ENCODE results near the gene GOLGB1.

Gene GOLGB1

DNA sequence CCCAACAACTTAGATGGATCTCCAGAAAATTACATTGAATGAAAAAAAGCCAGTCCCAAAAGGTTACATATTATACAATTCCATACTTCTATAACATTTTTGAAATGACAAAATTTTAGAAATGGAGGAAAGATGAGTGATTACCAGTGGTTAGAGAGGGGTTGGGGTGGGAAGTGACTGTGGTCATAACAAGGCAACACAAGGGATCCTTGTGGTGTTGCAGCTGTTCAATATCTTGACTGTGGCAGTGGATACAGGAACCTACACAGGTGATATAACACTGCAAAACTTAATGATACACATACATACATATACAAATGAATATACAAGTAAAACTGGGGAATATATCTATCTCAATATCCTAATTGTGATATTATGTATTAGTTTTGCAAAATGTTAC is 9.6 kb downstream of the GOLGB1 start:
- TF ChIP-seq, protein P1, sequence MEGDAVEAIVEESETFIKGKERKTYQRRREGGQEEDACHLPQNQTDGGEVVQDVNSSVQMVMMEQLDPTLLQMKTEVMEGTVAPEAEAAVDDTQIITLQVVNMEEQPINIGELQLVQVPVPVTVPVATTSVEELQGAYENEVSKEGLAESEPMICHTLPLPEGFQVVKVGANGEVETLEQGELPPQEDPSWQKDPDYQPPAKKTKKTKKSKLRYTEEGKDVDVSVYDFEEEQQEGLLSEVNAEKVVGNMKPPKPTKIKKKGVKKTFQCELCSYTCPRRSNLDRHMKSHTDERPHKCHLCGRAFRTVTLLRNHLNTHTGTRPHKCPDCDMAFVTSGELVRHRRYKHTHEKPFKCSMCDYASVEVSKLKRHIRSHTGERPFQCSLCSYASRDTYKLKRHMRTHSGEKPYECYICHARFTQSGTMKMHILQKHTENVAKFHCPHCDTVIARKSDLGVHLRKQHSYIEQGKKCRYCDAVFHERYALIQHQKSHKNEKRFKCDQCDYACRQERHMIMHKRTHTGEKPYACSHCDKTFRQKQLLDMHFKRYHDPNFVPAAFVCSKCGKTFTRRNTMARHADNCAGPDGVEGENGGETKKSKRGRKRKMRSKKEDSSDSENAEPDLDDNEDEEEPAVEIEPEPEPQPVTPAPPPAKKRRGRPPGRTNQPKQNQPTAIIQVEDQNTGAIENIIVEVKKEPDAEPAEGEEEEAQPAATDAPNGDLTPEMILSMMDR (IDR thresholded peaks at IDR 0.05; ENCODE audit: extremely low read depth, insufficient read depth, missing control alignments), result no peak
- in situ Hi-C loops (cut with MboI; ENCODE audit: low pct_unique_long_range_greater_than_20kb, low sequenced_read_pairs, unreplicated experiment), result no loop called here
- DNase-seq (ENCODE audit: low spot score), result no peak

DNA sequence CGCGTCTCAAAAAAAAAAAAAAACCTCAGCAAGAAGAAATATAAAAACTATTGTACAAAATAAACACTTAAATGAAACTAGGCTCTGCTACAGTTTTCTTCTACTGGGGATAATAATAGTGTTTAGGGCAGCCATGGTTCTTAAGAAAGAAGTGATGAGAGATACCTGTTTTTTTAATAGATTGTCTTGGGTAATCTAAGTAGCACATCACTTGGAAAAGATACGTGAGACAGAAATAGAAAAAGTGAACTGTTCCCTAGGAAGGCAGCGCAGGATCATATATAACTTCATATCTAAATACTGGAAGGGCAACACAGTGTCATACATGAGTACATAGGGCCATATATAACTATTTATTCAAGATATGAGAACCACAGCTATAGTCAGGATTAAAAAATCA is 11.9 kb downstream of the GOLGB1 start:
- in situ Hi-C loops (cut with MboI; ENCODE audit: low pct_unique_long_range_greater_than_20kb, low sequenced_read_pairs, unreplicated experiment), result no loop called here
- TF ChIP-seq, protein P1 (IDR thresholded peaks at IDR 0.05; ENCODE audit: extremely low read depth, insufficient read depth, missing control alignments), result no peak
- DNase-seq (ENCODE audit: low spot score), result no peak

DNA sequence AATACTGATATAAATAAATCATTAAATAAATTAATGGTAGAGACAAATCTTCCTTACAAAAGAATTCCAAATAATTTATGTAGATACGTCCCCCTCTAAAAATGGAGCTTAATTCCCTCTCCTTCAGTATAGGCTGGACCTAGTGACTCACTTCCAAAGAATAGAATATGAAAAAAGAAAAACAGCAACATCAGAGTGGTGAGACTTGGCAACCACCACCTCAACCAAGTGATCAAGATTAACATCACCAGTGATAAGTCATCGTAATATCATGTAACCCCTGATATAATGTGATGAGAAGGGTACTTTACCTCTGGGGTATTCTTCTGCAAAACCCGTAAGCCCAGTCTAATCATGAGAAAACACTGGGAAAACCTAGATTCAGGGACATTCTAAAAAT is 13.4 kb downstream of the GOLGB1 start:
- TF ChIP-seq, protein P1 (IDR thresholded peaks at IDR 0.05; ENCODE audit: extremely low read depth, insufficient read depth, missing control alignments), result no peak
- in situ Hi-C loops (cut with MboI; ENCODE audit: low pct_unique_long_range_greater_than_20kb, low sequenced_read_pairs, unreplicated experiment), result no loop called here
- DNase-seq (ENCODE audit: low spot score), result no peak

DNA sequence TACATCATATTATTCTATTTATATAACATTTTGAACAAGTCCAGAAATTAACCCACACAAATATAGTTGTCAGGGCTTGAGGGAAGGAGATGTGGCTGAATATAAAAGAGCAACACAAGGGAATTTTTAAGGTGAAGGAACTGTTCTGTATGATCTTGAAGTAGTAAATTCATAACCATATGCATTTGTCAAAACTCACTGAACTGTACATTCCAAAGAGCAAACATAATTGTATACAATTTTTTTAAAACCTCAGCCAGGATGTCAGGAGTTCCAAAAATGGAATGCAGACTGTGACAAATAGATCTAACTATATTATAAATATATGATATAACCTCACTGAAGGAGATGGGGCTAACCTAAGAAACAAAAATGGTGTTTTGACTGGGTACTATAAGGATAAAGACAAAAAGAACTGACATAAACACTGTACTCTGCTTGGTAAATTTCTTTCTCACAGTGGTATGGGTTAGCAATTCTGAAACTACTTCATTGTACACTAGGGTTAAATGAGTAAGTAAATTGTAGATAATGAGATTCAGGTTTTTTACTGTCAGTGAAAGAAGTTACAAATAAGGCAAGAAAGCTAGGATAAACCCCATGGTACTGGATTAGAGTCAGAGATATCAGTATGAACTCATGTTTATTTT is 14.4 kb downstream of the GOLGB1 start:
- TF ChIP-seq, protein P1 (IDR thresholded peaks at IDR 0.05; ENCODE audit: extremely low read depth, insufficient read depth, missing control alignments), result no peak
- in situ Hi-C loops (cut with MboI; ENCODE audit: low pct_unique_long_range_greater_than_20kb, low sequenced_read_pairs, unreplicated experiment), result no loop called here
- DNase-seq (ENCODE audit: low spot score), result peak; percentile 23

DNA sequence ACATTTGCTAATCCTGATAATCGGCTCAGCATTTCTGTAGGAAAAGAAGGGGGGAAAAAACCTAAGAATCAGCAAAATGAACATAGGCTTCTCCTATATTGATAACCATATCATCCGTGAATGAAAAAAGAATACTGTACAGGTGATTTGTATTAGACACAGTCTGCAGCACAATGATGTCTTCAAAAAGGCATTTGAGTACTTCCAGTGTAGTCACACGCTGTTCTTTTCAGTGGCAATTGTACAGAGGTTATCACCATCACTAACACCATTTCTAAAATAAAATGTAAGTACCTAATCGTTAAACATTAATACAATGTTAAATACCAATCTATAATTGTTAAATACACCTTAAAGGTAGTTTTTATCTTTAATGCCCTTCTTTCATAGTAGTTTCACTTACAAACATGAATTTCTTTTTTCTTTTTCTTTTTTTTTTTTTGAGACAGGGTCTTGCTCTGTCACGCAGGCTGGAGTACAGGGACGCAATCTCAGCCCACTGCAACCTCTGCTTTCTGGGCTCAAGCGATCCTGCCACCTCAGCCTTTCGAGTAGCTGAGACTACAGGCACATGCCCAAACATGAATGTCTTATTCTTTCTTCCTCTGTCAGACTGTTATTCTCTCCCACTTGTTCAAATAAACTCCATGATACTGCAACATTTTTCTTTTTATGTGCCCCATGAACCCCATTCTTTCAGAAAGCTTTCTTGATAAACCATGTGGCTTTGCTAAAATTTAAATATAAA is 18.4 kb downstream of the GOLGB1 start:
- in situ Hi-C loops (cut with MboI; ENCODE audit: low pct_unique_long_range_greater_than_20kb, low sequenced_read_pairs, unreplicated experiment), result no loop called here
- DNase-seq (ENCODE audit: low spot score), result no peak
- TF ChIP-seq, protein P1 (IDR thresholded peaks at IDR 0.05; ENCODE audit: extremely low read depth, insufficient read depth, missing control alignments), result no peak

DNA sequence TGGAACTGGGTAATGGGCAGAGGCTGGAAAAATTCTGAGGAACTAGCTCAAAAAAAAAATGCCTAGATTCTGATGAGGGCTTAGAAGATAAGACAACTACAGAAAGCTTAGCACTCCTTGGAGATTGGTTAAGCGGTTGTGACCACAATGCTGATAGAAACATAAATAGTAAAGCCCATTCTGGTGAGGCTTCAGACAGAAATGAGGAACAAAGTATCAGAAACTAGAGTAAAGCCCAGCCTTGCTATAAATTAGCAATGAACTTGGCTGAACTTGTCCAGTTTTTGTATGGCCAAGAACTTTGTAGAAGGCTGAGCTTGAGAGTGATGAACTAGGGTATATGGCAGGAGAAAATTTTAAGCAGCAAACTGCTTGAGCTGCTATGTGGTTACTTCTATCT is 25.4 kb downstream of the GOLGB1 start:
- DNase-seq (ENCODE audit: low spot score), result peak; percentile 11
- TF ChIP-seq, protein P1 (IDR thresholded peaks at IDR 0.05; ENCODE audit: extremely low read depth, insufficient read depth, missing control alignments), result no peak
- in situ Hi-C loops (cut with MboI; ENCODE audit: low pct_unique_long_range_greater_than_20kb, low sequenced_read_pairs, unreplicated experiment), result no loop called here

Measured in GM13977 (cell line).